SK-N-SH treated with all-trans-retinoic acid at 6 μM for 48 hours (cell line): ENCODE measurements around the gene RER1.

ENCODE experiments used
- ATAC-seq: fragments of 200-7000 bp; cut with Tn5 transposase; 3 replicates; pipeline ENCODE4 v1.9.1; 2020; ENCODE audit warnings: mild to moderate bottlenecking, moderate library complexity
- ARNTL ChIP-seq: fragments of 450-650 bp; formaldehyde crosslinking; IDR thresholded peaks from 2 replicates; pipeline ENCODE4 v1.5.0; 2020; ENCODE audit warnings: low read depth, mild to moderate bottlenecking, moderate library complexity, borderline replicate concordance
- BACH2 ChIP-seq: fragments of 250-450 bp; sonication (Bioruptor Pico); IDR thresholded peaks from 2 replicates; pipeline ENCODE4 v1.9.0; 2021; ENCODE audit warnings: mild to moderate bottlenecking, borderline replicate concordance
- CSDC2 ChIP-seq: fragments of 250-450 bp; sonication (Bioruptor Pico); IDR thresholded peaks from 2 replicates; pipeline ENCODE4 v1.5.0; 2020; ENCODE audit warnings: mild to moderate bottlenecking, moderate library complexity
- GLIS3 ChIP-seq: fragments of 250-450 bp; sonication (Bioruptor Pico); IDR thresholded peaks from 2 replicates; pipeline ENCODE4 v1.5.0; 2020; ENCODE audit warnings: mild to moderate bottlenecking, moderate library complexity
- ISL1 ChIP-seq: fragments of 250-450 bp; sonication (Bioruptor Pico); IDR thresholded peaks from 2 replicates; pipeline ENCODE4 v2.1.2; 2022; ENCODE audit warnings: mild to moderate bottlenecking, moderate library complexity
- OSR1 ChIP-seq: fragments of 250-450 bp; sonication (Bioruptor Pico); IDR thresholded peaks from 2 replicates; pipeline ENCODE4 v1.8.0; 2022; ENCODE audit warnings: moderate library complexity, mild to moderate bottlenecking, inconsistent platforms
- PPARA ChIP-seq: fragments of 250-450 bp; sonication (Bioruptor Pico); IDR thresholded peaks from 2 replicates; pipeline ENCODE4 v1.5.0; 2020; ENCODE audit warnings: mild to moderate bottlenecking, borderline replicate concordance
- RARB ChIP-seq: fragments of 250-450 bp; sonication (Bioruptor Pico); IDR thresholded peaks from 2 replicates; pipeline ENCODE4 v1.8.0; 2021; ENCODE audit warnings: mild to moderate bottlenecking, moderate library complexity
- SNAI2 ChIP-seq: fragments of 250-450 bp; sonication (Bioruptor Pico); IDR thresholded peaks from 2 replicates; pipeline ENCODE4 v1.5.0; 2020; ENCODE audit warnings: mild to moderate bottlenecking, moderate library complexity
- TOX ChIP-seq: fragments of 250-450 bp; sonication (Bioruptor Pico); IDR thresholded peaks from 2 replicates; pipeline ENCODE4 v1.8.0; 2021; ENCODE audit warnings: mild to moderate bottlenecking, moderate library complexity, borderline replicate concordance
- ZC3H10 ChIP-seq: fragments of 250-450 bp; sonication (Bioruptor Pico); IDR thresholded peaks from 2 replicates; pipeline ENCODE4 v1.5.1; 2021; ENCODE audit warnings: mild to moderate bottlenecking, moderate library complexity
- ZFP3 ChIP-seq: fragments of 250-450 bp; sonication (Bioruptor Pico); IDR thresholded peaks from 2 replicates; pipeline ENCODE4 v1.5.0; 2020; ENCODE audit warnings: mild to moderate bottlenecking, moderate library complexity
- ZFP30 ChIP-seq: fragments of 450-650 bp; formaldehyde crosslinking; IDR thresholded peaks from 2 replicates; pipeline ENCODE4 v1.5.0; 2022; ENCODE audit warnings: mild to moderate bottlenecking, moderate library complexity
- ZNF565 ChIP-seq: fragments of 450-650 bp; formaldehyde crosslinking; conservative IDR thresholded peaks from 2 replicates; pipeline ENCODE4 v1.5.0; 2020; ENCODE audit warnings: low read depth, mild to moderate bottlenecking, moderate library complexity
- ZNF70 ChIP-seq: fragments of 450-650 bp; formaldehyde crosslinking; IDR thresholded peaks from 2 replicates; pipeline ENCODE4 v1.5.0; 2020; ENCODE audit warnings: mild to moderate bottlenecking, moderate library complexity
- ZNF8 ChIP-seq: fragments of 450-650 bp; formaldehyde crosslinking; IDR thresholded peaks from 2 replicates; pipeline ENCODE4 v1.5.0; 2020; ENCODE audit warnings: mild to moderate bottlenecking, moderate library complexity
- TF ChIP-seq, protein P1 (sequence below): fragments of 250-450 bp; sonication (Bioruptor Pico); IDR thresholded peaks from 2 replicates; pipeline ENCODE4 v1.5.1; 2020; ENCODE audit warnings: low read depth, mild to moderate bottlenecking, moderate library complexity
- TF ChIP-seq, protein P2 (sequence below): fragments of 250-450 bp; sonication (Bioruptor Pico); IDR thresholded peaks from 2 replicates; pipeline ENCODE4 v1.5.0; 2020; ENCODE audit warnings: mild to moderate bottlenecking, moderate library complexity
- TF ChIP-seq, protein P3 (sequence below): fragments of 250-450 bp; sonication (Bioruptor Pico); IDR thresholded peaks from 2 replicates; pipeline ENCODE4 v1.8.0; 2021; ENCODE audit warnings: low read depth, mild to moderate bottlenecking, moderate library complexity, borderline replicate concordance
- TF ChIP-seq, protein P4 (sequence below): fragments of 250-450 bp; sonication (Bioruptor Pico); IDR thresholded peaks from 2 replicates; pipeline ENCODE4 v1.8.0; 2020; ENCODE audit warnings: mild to moderate bottlenecking, moderate library complexity, borderline replicate concordance
- TF ChIP-seq, protein P5 (sequence below): fragments of 250-450 bp; sonication (Bioruptor Pico); IDR thresholded peaks from 2 replicates; pipeline ENCODE4 v1.5.1; 2021; ENCODE audit warnings: mild to moderate bottlenecking, moderate library complexity

The RER1 gene

DNA sequence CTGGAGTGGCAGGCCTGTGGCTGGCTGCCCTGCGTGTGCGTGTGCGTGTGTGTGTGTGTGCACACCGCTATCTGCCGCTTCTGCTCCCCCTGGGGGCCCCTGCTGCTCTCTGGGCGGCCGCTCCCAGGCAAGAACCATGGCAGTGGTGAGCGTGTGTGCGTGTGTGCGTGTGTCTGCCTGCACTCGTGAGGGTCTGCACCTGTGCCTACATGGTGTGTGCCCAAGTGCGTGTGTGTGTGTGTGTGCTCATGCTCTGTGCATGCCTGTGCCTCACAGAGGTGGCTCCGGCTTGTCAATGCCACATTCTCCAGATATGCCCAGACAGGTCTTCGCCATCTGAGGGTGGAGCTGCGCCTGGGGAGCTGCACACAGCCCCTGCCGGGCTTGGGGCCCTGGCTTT lies 39.5 kb downstream of the RER1 start (continued):
- TF ChIP-seq ZC3H10 (no peak), PPARA (CRISPR knock-in tag) (no peak), ARNTL (CRISPR knock-in tag) (no peak), RARB (CRISPR knock-in tag) (no peak), ZNF565 (no peak), BACH2 (CRISPR knock-in tag) (no peak), OSR1 (CRISPR knock-in tag) (no peak), CSDC2 (CRISPR knock-in tag) (no peak), GLIS3 (CRISPR knock-in tag) (no peak), ISL1 (CRISPR knock-in tag) (no peak), TOX (no peak)

DNA sequence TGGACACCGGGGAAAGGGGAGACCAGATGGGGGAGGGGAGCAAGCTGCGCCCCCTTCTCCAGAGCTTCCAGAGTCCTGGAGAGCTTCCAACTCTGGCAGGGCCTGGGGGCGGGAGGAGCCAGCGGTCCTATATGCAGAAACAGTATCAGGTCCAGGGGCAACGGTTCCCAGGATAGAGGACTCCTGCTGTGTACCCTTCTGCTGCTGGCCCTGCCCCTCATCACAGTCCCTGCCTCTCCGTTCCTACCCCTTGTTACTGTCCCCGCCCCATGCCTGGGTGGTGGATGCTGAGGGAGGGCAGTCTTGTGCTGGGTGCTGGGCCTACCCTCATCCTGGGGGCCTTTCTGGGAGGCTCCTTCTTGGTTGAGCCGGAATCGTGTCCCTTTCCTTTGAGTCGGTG lies 39.9 kb downstream of the RER1 start:
- ATAC-seq = no peak
- TF ChIP-seq ZFP30 (CRISPR knock-in tag) (no peak), ZNF565 (no peak), CSDC2 (CRISPR knock-in tag) (no peak), BACH2 (CRISPR knock-in tag) (no peak)
- TF ChIP-seq, protein P1, sequence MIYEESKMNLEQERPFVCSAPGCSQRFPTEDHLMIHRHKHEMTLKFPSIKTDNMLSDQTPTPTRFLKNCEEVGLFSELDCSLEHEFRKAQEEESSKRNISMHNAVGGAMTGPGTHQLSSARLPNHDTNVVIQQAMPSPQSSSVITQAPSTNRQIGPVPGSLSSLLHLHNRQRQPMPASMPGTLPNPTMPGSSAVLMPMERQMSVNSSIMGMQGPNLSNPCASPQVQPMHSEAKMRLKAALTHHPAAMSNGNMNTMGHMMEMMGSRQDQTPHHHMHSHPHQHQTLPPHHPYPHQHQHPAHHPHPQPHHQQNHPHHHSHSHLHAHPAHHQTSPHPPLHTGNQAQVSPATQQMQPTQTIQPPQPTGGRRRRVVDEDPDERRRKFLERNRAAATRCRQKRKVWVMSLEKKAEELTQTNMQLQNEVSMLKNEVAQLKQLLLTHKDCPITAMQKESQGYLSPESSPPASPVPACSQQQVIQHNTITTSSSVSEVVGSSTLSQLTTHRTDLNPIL (CRISPR knock-in tag) = no peak
- TF ChIP-seq, protein P2, sequence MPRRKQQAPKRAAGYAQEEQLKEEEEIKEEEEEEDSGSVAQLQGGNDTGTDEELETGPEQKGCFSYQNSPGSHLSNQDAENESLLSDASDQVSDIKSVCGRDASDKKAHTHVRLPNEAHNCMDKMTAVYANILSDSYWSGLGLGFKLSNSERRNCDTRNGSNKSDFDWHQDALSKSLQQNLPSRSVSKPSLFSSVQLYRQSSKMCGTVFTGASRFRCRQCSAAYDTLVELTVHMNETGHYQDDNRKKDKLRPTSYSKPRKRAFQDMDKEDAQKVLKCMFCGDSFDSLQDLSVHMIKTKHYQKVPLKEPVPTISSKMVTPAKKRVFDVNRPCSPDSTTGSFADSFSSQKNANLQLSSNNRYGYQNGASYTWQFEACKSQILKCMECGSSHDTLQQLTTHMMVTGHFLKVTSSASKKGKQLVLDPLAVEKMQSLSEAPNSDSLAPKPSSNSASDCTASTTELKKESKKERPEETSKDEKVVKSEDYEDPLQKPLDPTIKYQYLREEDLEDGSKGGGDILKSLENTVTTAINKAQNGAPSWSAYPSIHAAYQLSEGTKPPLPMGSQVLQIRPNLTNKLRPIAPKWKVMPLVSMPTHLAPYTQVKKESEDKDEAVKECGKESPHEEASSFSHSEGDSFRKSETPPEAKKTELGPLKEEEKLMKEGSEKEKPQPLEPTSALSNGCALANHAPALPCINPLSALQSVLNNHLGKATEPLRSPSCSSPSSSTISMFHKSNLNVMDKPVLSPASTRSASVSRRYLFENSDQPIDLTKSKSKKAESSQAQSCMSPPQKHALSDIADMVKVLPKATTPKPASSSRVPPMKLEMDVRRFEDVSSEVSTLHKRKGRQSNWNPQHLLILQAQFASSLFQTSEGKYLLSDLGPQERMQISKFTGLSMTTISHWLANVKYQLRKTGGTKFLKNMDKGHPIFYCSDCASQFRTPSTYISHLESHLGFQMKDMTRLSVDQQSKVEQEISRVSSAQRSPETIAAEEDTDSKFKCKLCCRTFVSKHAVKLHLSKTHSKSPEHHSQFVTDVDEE (CRISPR knock-in tag) = no peak
- TF ChIP-seq, protein P3, sequence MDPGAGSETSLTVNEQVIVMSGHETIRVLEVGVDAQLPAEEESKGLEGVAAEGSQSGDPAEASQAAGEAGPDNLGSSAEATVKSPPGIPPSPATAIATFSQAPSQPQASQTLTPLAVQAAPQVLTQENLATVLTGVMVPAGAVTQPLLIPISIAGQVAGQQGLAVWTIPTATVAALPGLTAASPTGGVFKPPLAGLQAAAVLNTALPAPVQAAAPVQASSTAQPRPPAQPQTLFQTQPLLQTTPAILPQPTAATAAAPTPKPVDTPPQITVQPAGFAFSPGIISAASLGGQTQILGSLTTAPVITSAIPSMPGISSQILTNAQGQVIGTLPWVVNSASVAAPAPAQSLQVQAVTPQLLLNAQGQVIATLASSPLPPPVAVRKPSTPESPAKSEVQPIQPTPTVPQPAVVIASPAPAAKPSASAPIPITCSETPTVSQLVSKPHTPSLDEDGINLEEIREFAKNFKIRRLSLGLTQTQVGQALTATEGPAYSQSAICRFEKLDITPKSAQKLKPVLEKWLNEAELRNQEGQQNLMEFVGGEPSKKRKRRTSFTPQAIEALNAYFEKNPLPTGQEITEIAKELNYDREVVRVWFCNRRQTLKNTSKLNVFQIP (CRISPR knock-in tag) = no peak

DNA sequence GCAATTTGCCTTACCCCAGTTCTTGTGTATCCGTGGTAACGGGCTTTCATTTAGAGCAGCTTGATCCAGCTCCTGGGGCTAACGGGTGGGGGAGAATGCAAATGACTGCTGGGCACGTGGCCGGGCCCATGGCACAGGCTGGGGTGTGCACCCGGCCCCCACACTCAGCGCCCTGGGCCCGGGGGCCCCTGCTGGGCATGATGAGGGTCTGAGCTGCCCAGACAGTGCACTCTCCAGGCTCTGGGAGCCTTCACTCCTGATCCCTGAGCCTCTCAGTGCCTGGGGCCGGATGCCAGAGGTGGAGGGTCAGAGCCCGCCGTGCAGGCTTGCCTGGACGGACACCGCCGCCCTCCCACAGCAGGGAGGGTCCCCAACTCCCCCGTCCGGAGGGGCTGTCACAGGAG lies 40.8 kb downstream of the RER1 start:
- TF ChIP-seq, protein P4, sequence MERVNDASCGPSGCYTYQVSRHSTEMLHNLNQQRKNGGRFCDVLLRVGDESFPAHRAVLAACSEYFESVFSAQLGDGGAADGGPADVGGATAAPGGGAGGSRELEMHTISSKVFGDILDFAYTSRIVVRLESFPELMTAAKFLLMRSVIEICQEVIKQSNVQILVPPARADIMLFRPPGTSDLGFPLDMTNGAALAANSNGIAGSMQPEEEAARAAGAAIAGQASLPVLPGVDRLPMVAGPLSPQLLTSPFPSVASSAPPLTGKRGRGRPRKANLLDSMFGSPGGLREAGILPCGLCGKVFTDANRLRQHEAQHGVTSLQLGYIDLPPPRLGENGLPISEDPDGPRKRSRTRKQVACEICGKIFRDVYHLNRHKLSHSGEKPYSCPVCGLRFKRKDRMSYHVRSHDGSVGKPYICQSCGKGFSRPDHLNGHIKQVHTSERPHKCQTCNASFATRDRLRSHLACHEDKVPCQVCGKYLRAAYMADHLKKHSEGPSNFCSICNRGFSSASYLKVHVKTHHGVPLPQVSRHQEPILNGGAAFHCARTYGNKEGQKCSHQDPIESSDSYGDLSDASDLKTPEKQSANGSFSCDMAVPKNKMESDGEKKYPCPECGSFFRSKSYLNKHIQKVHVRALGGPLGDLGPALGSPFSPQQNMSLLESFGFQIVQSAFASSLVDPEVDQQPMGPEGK (CRISPR knock-in tag) = no peak
- TF ChIP-seq TOX = no peak
- TF ChIP-seq, protein P1 (CRISPR knock-in tag) = no peak
- no peak for TF ChIP-seq PPARA (CRISPR knock-in tag)
- no peak for TF ChIP-seq ZNF8
- no peak for TF ChIP-seq ZFP3
- TF ChIP-seq, all 23 proteins: peak for 0
- ATAC-seq = no peak

DNA sequence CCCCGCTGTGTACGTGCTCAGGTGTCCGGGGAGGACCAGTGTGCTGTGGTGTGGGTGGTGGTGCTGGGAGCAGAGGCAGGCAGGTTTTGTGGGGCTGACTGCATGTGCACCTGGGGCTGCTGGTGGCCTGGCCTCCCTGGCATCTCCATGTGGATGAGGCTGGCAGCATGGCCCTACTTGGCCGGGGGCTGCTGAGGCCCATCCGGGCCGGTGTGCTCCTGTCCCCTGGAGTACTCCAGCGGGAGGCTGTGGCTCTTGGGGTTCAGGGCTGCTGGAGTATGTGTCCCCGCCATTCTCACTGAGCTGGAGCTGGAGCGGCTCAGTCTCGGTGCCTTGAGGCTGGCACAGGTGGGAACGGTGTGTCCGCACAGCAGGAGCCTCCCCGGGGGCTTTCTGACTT lies 41.6 kb downstream of the RER1 start:
- no peak for TF ChIP-seq GLIS3 (CRISPR knock-in tag)
- no peak for TF ChIP-seq ZNF565
- no peak for TF ChIP-seq SNAI2 (CRISPR knock-in tag)
- TF ChIP-seq, protein P4 (CRISPR knock-in tag) = no peak
- TF ChIP-seq PPARA (CRISPR knock-in tag) = no peak
- TF ChIP-seq, protein P1 (CRISPR knock-in tag) = no peak
- TF ChIP-seq, protein P5, sequence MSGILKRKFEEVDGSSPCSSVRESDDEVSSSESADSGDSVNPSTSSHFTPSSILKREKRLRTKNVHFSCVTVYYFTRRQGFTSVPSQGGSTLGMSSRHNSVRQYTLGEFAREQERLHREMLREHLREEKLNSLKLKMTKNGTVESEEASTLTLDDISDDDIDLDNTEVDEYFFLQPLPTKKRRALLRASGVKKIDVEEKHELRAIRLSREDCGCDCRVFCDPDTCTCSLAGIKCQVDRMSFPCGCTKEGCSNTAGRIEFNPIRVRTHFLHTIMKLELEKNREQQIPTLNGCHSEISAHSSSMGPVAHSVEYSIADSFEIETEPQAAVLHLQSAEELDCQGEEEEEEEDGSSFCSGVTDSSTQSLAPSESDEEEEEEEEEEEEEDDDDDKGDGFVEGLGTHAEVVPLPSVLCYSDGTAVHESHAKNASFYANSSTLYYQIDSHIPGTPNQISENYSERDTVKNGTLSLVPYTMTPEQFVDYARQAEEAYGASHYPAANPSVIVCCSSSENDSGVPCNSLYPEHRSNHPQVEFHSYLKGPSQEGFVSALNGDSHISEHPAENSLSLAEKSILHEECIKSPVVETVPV (CRISPR knock-in tag) = no peak
- TF ChIP-seq OSR1 (CRISPR knock-in tag) = no peak
- no peak for TF ChIP-seq ZC3H10
- TF ChIP-seq ZNF70 = no peak
- ATAC-seq = no peak
